ENCODE results near the gene NR3C1.

Gene NR3C1

DNA sequence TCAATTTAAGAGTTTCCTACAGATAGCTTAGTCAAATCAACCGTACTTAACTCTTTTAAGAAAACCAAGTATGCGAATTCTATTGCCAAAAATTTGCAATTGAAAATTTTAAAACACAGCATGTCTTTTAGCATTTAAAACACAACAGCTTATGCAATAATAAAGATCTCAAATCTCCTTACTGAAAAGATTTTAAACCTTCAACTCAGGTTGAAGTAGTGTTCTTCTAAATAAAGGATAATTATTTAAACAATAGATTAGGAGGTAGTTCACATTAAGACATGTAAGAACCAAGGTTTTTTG, 5.5 kb downstream of the NR3C1 start:
- no peak for DNase-seq (ENCODE audit: low read depth)

DNA sequence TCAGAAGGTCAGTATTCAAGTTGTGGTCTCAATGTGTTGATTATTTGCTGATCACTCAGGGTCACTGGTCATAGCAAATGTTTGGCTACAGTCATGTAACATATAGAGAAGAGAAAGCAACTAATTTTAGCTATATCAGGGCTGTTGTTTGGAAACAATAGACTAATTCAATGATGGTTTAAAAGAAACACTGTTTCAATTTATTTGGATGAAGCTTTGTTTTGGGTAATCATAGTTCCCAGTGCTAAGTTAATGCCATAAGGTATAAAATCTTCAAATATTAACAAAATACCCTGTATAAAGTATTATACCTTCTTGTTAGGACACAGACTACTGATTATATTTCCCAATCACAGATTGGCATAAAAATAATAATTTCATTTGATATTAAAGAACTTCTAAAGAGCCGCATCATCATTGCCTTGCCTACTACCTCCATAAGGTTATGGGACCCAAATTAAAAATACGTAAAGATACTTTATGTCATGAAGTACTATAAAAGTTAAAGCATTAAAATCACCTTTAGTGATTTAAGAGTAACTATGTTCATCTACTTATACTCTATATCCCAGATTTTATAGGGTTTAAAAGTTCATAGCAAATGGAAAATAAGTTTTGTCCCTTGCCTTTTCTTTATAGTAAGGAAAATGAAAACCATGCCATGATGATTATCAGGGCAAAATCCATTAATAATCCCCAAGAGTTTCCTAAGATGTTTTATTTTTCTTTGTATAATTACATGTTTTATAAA, 6.0 kb downstream of the NR3C1 start:
- no peak for DNase-seq (ENCODE audit: low read depth)

DNA sequence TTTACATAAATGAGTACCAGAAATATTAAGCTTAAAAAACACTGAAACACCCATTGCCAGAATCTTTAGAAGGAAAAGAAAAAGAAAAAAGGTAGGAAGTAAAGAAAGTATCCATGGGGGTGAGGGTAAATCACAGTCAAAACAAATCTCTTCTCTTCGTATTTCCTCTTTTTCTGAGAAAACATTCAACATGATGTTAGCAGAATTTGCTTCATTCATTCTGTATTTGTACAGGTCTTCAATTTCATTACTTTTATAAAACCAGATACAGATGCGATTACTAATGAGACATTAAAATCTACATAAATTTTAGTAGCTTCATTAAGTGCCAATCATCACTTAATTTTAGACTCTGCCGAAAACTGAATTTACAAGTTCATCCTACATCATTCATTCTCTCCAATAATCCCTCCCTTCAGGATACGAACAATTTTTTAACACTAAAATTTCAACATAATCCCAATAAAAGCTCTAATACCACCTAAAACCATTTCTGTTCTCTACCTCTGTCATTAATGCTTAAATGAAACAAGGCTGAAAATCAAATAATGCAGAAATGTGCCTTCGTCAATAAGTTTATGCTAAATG, 7.0 kb downstream of the NR3C1 start:
- DNase-seq (ENCODE audit: low read depth) = no peak

GRCh38 chr5:143395638-143396352, 7.7 kb downstream of the NR3C1 start:
- DNase-seq (ENCODE audit: low read depth) = no peak

DNA sequence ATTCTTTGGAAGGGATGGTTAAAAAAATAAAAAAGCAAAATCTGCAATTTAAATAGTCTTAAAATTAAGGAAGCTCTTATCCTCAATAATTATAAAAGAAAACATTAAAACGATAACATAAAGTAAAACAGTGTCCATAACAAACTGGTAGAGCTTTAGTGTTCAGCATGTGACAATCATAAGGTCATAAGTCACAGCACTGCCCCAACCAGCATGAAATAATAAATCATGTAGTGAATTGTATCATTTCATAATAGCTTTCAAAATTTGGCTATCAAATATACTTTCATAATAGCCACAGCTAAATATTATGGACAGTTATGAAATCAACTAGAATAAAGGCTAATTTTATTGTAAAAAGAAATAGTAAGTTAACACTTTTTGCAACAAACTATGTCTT, 10.0 kb downstream of the NR3C1 start:
- DNase-seq (ENCODE audit: low read depth) = no peak

GRCh38 chr5:143390941-143391340, 12.5 kb downstream of the NR3C1 start:
- no peak for DNase-seq (ENCODE audit: low read depth)

GRCh38 chr5:143390258-143390657, 13.2 kb downstream of the NR3C1 start:
- DNase-seq (ENCODE audit: low read depth) = no peak

DNA sequence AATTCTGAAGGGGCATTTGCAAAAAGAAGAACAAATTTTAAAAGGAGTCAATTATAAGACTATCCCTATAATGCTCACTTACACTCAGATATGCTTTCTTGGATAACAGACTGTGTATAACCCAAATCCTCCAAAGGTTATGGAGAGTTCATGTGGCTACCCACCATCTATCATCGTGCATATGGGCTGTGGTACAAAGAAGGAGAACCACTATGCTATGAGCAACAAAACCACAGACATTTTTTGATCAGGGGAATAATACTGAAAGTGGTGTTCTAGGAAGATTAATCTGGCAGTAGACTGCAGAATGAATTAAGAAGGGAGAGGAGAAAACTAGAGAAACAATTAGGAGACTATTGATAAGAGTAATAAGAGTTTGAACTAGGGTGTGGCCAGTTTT, 16.8 kb downstream of the NR3C1 start:
- no peak for DNase-seq (ENCODE audit: low read depth)

DNA sequence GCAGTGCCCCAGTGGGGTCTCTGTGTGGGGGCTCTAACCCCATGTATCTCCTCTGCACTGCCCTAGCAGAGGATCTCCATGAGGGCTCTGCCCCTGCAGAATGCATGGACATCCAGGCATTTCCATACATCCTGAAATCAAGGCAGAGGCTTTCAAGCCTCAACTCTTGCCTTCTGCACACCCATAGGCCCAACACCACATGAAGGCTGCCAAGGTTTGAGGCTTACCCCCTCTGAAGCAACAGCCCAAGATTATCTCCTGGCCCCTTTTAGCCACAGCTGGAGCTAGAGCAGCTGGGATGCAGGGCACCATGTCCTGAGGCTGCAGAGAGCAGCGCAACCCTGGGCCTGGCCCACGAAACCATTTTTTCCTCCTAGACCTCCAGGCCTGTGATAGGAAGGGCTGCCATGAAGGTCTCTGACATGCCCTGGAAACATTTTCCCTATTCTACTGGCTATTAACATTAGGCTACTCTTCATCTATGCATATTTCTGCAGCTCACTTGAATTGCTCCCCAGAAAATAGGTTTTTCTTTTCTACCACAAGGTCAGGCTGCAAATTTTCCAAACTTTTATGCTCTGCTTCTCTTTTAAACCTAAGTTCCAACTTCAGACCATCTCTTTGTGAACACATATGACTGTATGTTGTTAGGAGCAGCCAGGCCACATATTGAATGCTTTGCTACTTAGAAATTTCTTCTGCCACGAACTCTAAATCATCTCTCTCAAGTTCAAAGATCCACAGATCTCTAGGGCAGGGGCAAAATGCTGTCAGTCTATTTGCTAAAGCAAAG, 18.4 kb downstream of the NR3C1 start:
- DNase-seq (ENCODE audit: low read depth) = no peak

DNA sequence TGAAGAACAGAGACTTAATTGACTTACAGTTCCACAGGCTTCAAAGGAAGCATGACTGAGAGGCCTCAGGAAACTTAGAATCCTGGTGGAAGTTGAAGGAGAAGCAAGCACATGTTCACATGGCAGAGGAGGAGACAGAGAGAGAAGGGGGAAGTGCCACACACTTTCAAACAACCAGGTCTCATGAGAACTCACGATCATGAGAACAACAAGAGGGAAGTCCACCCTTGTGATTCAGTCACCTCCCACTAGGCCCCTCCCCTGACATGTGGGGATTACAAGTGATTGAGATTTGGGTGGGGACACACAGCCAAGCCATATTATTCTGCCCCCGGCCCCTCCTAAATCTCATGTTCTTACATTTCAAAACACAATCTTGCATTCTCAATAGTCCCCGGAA, 19.5 kb downstream of the NR3C1 start:
- no peak for DNase-seq (ENCODE audit: low read depth)

DNA sequence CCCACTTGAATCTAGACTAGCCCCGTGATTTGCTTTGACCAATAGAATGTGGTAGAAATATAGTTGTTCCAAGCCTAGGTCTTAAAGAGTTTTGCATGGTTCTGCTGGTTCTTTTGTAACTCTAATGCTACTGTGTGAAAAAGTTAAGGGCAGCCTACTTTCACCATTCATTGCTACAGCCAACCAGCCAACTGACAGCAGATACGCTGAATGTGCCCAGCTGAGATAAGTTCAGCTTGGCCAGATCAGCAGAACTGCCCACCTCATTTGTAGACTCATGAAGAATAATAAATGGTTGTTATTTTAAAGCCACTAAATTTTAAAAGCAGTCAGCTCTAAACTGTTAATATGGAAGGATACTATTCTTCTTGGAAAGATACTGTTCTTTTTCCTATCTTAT, 23.9 kb downstream of the NR3C1 start:
- DNase-seq (ENCODE audit: low read depth) = no peak

DNA sequence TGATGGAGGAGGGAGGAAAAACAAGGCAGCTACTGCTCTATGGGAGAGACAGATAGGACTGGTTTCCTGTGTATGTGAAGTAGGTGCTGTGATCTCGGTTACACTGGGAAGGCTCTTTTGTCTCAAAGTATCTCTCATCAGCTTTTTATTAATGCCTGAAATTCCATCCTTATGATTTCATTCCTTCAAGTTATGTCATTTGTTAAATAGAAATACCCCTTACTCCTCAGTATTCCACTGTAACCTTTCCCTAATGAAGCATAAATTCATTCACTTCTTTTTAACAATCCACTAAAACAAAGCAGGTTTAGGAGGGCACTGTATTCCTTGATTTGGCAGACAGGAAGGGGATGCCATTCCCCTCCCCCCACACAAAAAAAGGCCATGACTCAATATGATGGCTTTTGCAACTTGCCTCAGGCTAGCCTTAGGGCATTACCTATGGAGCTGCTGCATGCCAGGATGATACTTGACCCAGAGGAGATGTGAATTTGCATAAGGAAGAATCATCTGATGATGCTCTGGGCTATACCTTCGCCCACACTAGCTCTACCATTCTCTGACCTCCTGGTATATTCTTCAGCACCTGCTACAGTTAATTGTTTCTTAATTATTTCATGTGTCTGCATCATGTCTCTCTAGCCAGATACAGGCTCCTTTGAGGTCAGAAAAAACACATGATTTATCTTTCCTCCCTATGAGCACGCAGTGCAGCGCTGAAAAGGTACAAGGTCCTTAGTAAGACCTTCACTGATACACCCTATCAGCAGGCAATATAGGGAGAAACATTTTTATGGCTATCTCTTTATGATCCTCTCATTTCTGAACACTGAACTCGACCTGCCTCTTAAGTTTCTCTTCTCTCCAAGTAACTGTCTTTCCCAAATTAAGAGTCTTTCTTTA, 26.3 kb downstream of the NR3C1 start:
- no peak for DNase-seq (ENCODE audit: low read depth)

- DNase-seq (ENCODE audit: low read depth) = no peak
Observed at GRCh38 chr5:143376195-143376779, 27.2 kb downstream of the NR3C1 start.

- DNase-seq (ENCODE audit: low read depth) = no peak
Observed at GRCh38 chr5:143374496-143375217, 28.8 kb downstream of the NR3C1 start.

DNA sequence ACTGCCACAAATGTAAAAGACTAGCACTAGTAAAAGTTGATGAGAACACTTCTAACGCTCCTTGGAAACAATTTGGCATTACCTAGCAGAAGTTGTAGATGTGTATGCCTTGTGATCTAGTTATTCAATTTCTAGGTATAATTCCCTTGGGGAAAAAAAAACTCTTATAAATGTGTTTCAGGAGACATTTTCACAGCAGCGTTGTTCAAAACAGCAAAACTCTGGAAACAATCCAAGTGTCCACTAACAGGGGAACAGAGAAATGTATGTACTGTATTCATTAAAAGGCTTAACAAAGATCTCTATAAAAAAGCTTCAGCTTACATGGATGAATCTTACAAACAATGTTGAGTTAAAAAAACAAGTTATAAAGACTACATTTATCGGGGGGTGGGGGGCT, 30.4 kb downstream of the NR3C1 start:
- no peak for DNase-seq (ENCODE audit: low read depth)

DNA sequence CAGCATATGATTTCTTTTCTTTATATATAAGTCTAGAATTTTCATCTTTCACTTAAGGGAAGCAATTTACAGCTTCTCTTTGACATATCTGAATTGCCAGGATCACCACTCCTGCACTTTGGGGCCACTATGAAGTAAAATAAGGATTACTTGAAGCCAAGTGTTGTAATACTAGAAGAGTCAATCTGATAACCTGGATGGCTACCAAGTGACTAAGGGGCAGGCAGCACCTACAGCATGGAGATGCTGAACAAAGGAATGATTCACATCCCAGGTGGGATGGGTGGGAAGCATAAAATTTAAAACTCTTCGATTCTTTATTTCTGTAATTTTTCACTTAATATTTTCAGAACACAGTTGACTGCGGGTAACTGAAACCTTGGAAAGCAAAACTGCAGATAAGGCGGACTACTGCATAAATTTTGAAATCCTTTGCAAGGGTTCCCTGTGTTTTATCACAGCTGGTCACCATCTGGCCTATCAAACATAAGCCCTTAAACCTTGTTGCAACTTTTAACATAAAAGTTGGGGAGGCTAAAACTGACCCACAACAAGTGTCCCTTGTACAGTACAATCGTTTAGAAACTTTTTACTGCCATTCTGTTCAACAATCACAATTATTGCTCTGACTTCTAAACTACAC, 31.2 kb downstream of the NR3C1 start:
- DNase-seq (ENCODE audit: low read depth) = no peak

DNA sequence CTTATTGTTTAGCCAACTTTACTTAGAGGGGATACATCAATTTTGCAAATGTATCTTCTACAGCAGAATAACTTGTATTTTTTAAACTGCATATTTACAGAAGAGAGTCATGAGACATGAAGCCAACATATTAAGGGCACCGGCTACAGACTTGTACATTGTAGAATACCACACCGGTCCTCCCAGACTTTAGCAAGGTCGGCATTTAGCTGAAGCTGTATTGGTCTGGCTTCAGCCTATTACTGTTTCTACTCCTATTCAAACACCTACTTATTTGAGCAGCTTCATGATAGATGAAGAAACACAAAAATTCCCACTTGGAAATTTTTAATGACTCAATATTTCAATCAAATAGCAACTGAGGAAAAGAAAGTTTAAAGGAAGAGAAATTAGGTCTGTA, 33.0 kb downstream of the NR3C1 start:
- no peak for DNase-seq (ENCODE audit: low read depth)

DNA sequence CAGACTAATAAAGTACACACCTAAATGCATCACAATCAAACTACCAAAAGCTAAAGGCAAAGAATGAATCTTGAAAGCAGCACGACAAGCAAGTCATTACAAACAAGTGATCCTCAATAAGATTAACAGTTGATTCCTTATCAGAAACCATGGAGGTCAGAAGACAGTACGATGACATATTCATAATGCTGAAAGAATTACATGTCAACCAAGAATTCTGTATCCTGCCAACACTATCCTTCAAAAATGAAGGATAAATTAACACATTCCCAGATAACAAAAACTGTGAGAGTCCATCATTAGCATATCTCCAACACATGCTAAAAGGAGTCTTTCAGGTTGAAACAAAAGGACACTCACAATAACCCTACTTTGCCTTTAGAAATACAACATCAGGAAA, 39.4 kb downstream of the NR3C1 start:
- no peak for DNase-seq (ENCODE audit: low read depth)

GRCh38 chr5:143362664-143363227, 40.7 kb downstream of the NR3C1 start:
- DNase-seq (ENCODE audit: low read depth) = no peak

DNA sequence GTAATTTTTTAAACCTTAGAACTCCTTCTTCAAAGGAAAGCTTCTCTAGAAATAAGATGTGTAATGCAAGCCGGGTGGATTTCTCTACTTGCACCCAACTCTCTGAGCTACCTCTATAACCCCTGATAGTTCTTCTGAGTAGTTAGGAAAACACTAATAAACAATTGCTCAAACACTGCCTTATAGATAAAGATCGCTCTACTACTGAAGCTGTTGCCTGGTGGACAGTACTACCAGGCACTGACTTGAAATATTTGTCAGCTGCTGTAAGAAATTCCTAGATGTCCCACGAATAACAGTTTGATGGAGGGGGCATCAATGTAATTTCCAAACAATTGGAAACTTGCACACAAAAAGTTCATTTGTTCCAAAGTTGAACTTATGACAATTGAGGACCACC, 42.0 kb downstream of the NR3C1 start:
- no peak for DNase-seq (ENCODE audit: low read depth)

Measured in T-helper 22 cell (primary cell).